Measurements from ENCODE around the gene HOXA7.

The HOXA7 gene

DNA sequence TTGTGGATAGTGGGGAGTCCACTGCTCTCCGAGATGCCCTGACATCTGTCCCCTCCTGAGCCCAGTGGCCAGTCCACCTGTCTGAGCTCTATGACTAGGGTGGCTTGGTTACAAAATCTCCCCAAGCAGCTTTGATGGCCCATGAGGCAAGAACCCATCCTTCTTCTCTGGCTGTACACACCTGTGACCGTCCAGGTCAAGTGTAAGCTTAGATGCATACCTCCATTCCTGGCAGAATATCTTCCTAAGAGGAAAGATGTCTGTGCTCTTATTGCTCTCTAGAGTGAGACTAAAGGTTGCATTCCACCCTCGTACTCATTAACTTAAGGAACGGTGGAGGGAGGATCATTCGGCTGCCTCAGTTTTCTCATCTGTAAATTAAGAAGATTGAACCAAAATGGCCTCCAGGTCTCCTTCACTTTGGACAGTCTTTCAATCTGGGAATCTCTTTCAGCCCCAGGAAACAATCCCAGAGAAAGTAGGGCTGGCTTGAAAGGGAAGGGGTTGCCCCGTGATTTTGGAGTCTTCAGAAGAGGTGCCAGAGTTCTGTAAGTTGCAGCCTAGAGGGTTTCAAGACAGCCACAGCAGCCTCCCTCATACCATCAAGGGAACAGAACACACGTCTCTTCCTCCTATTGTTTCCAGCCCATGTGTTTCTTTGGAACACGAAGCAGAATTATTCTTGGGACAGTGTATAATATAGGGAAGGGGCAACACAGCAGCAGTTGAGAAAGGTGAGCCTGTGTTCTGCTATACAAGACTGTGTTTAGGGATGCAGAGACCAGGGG is 31.4 kb downstream of the HOXA7 start:
- no peaks in the 10 kb centered on the region for H3K4me1 ChIP-seq (ENCODE audit: control insufficient read depth, low read depth, low read length)
- H3K36me3 ChIP-seq (ENCODE audit: control insufficient read depth, low read depth, low read length), result no peaks in the 10 kb centered on the region
- H3K27me3 ChIP-seq (ENCODE audit: control insufficient read depth, insufficient read depth, low read length), result peaks cover 100% of the 10 kb centered on the region
- H3K4me3 ChIP-seq (ENCODE audit: low read length), result no peak overlapping the region
- H3K9ac ChIP-seq (ENCODE audit: low read length), result no peak overlapping the region
- H3K9me3 ChIP-seq (ENCODE audit: control insufficient read depth, low read depth, low read length), result no peaks in the 10 kb centered on the region
- no peak overlapping the region for H3K27ac ChIP-seq (ENCODE audit: low read length)

GRCh38 chr7:27124096-27124901 is 32.2 kb downstream of the HOXA7 start:
- Histone ChIP-seq H3K27ac (ENCODE audit: low read length) (no peak overlapping the region), H3K9ac (ENCODE audit: low read length) (no peak overlapping the region), H3K4me3 (ENCODE audit: low read length) (no peak overlapping the region), H3K4me1 (ENCODE audit: control insufficient read depth, low read depth, low read length) (no peaks in the 10 kb centered on the region), H3K36me3 (ENCODE audit: control insufficient read depth, low read depth, low read length) (no peaks in the 10 kb centered on the region), H3K9me3 (ENCODE audit: control insufficient read depth, low read depth, low read length) (peaks cover 4% of the 10 kb centered on the region), H3K27me3 (ENCODE audit: control insufficient read depth, insufficient read depth, low read length) (peaks cover 100% of the 10 kb centered on the region)

GRCh38 chr7:27123477-27124053 is 32.9 kb downstream of the HOXA7 start:
- Histone ChIP-seq H3K36me3 (ENCODE audit: control insufficient read depth, low read depth, low read length) (no peaks in the 10 kb centered on the region), H3K4me3 (ENCODE audit: low read length) (no peak overlapping the region), H3K4me1 (ENCODE audit: control insufficient read depth, low read depth, low read length) (no peaks in the 10 kb centered on the region), H3K27me3 (ENCODE audit: control insufficient read depth, insufficient read depth, low read length) (peaks cover 100% of the 10 kb centered on the region), H3K27ac (ENCODE audit: low read length) (no peak overlapping the region), H3K9ac (ENCODE audit: low read length) (no peak overlapping the region), H3K9me3 (ENCODE audit: control insufficient read depth, low read depth, low read length) (peaks cover 4% of the 10 kb centered on the region)

DNA sequence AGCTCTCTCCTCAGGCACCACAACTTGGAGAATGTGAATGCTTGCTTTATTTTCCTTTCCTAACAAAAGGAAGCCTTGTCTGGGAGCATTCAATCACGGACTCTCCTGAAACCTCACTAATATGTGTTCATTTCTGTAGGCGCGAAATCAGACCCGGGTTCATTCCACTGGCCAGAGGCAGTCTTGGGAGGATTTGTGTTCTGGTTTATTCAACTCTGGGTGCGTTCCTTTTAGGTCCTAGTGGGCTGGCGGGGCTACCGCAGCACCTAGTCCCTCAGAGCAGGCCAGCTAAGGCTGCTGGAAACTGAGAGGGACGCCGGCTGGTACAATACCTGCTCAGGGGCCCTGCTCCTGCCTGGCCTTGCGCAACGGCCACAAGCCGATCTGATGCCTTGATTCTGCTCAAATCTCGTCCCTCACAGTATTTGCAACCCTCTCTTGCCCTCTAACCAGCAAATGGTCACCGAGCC is 33.4 kb downstream of the HOXA7 start:
- H3K4me1 ChIP-seq (ENCODE audit: control insufficient read depth, low read depth, low read length), result no peaks in the 10 kb centered on the region
- no peak overlapping the region for H3K9ac ChIP-seq (ENCODE audit: low read length)
- peaks cover 4% of the 10 kb centered on the region for H3K9me3 ChIP-seq (ENCODE audit: control insufficient read depth, low read depth, low read length)
- peaks cover 100% of the 10 kb centered on the region for H3K27me3 ChIP-seq (ENCODE audit: control insufficient read depth, insufficient read depth, low read length)
- H3K27ac ChIP-seq (ENCODE audit: low read length), result no peak overlapping the region
- H3K4me3 ChIP-seq (ENCODE audit: low read length), result no peak overlapping the region
- no peaks in the 10 kb centered on the region for H3K36me3 ChIP-seq (ENCODE audit: control insufficient read depth, low read depth, low read length)

DNA sequence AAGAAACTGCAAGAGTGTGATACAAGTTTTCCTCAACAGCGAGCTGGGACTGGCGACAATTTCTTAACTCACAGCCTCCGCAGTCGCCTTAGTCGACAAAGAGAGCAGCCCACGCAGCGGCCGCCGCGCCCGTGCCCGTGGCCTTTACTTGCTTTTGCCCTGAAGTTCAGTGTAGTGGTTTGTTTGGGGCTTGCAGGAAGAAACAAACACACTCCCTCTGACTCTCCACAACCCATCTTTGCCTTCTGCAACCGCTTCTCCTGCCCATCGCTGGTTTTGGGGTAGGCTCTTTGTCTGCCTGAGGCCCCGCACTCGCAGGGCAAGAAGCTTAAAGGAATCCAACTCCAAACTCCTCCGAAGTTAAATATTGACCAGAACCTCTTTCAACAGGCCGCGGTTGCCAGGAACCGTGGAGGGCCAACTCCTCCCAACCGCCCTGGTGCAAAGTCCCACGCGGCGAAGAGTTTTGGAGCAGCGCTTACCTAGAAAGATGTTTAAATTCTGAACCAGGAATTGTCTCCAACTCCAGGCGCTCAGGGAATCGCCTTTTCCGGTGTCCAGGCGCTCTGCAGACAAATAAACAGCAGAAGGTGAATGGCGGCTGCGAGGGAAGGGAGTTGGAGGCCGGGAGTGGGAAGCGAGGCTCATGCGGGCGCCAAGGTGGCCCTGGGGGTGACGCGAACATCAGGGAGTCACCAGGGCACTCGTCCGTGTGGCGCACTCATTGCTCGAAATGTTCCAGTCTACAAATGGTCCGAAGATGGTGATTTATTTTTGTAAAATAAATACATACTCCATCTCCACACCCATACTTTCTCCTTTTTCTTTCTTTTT is 34.2 kb downstream of the HOXA7 start:
- no peak overlapping the region for H3K27ac ChIP-seq (ENCODE audit: low read length)
- H3K4me3 ChIP-seq (ENCODE audit: low read length), result no peak overlapping the region
- no peaks in the 10 kb centered on the region for H3K4me1 ChIP-seq (ENCODE audit: control insufficient read depth, low read depth, low read length)
- H3K9ac ChIP-seq (ENCODE audit: low read length), result no peak overlapping the region
- H3K36me3 ChIP-seq (ENCODE audit: control insufficient read depth, low read depth, low read length), result no peaks in the 10 kb centered on the region
- H3K27me3 ChIP-seq (ENCODE audit: control insufficient read depth, insufficient read depth, low read length), result peaks cover 100% of the 10 kb centered on the region
- H3K9me3 ChIP-seq (ENCODE audit: control insufficient read depth, low read depth, low read length), result peaks cover 4% of the 10 kb centered on the region

DNA sequence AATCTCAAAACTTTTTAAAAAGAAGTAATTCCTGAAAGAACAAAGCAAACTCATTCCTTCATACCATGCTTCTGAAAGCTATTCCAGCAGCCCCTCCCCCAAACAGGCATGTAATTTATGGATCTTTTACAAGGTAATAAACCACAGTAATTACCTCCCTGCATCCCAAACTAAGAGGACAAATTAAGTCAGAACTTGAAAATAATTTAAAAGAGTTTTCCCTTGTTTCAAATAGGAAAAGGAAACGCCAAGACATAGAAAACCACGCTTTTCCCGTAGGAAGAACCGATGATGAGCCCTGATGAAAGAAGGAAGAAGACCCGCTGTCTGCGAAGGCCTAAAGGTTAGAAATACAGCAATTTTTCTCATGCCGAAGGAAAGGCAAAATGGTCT is 34.8 kb downstream of the HOXA7 start:
- Histone ChIP-seq H3K4me1 (ENCODE audit: control insufficient read depth, low read depth, low read length) (no peaks in the 10 kb centered on the region), H3K27me3 (ENCODE audit: control insufficient read depth, insufficient read depth, low read length) (peaks cover 100% of the 10 kb centered on the region), H3K4me3 (ENCODE audit: low read length) (no peak overlapping the region), H3K9ac (ENCODE audit: low read length) (no peak overlapping the region), H3K36me3 (ENCODE audit: control insufficient read depth, low read depth, low read length) (no peaks in the 10 kb centered on the region), H3K27ac (ENCODE audit: low read length) (no peak overlapping the region), H3K9me3 (ENCODE audit: control insufficient read depth, low read depth, low read length) (peaks cover 4% of the 10 kb centered on the region)

DNA sequence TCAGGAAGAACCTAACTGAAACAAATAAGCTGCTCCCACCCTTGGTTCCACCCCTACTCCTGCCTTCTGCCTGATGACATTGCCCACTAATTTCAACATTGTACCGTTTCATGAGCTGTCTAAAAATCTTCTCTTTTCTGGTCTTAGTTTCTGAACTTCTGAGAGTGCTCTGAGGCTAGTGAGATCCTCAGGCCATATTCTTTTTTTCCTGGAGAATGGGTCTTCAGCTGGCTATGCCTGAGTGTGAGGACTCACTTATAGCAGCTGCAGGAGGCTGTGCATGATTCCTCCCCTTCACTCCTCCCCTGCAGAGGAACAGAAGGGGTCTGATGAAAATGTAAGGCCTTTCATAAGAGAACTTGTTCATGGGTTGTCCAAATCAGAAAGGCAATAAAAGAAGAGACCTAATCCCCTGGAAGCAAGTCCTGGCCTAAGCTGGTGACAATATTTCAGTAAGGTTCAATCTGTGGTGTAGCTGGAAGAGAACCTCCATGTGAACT is 37.0 kb downstream of the HOXA7 start:
- Histone ChIP-seq H3K36me3 (ENCODE audit: control insufficient read depth, low read depth, low read length) (no peaks in the 10 kb centered on the region), H3K9ac (ENCODE audit: low read length) (no peak overlapping the region), H3K9me3 (ENCODE audit: control insufficient read depth, low read depth, low read length) (peaks cover 4% of the 10 kb centered on the region), H3K4me1 (ENCODE audit: control insufficient read depth, low read depth, low read length) (no peaks in the 10 kb centered on the region), H3K27me3 (ENCODE audit: control insufficient read depth, insufficient read depth, low read length) (peaks cover 100% of the 10 kb centered on the region), H3K27ac (ENCODE audit: low read length) (no peak overlapping the region), H3K4me3 (ENCODE audit: low read length) (no peak overlapping the region)

DNA sequence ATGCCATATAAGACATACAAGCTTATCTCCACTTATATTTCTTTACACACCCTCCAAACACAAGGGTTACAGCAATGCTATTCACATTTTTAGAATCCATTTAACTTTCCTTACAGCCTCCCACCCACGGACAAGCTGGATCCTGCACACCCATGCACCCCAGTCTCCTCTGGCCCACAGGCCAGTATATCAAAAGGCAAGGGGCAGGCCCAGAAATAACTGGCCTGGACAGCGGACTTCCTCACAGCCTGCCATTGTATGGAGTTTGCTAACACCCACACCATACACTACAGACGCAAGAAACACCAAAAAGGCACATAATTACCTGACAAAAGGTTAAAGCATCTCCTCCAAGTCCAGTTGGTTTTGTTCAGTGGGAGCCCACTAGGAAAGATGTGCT is 37.9 kb downstream of the HOXA7 start:
- Histone ChIP-seq H3K4me3 (ENCODE audit: low read length) (no peak overlapping the region), H3K9ac (ENCODE audit: low read length) (no peak overlapping the region), H3K27me3 (ENCODE audit: control insufficient read depth, insufficient read depth, low read length) (peaks cover 97% of the 10 kb centered on the region)

DNA sequence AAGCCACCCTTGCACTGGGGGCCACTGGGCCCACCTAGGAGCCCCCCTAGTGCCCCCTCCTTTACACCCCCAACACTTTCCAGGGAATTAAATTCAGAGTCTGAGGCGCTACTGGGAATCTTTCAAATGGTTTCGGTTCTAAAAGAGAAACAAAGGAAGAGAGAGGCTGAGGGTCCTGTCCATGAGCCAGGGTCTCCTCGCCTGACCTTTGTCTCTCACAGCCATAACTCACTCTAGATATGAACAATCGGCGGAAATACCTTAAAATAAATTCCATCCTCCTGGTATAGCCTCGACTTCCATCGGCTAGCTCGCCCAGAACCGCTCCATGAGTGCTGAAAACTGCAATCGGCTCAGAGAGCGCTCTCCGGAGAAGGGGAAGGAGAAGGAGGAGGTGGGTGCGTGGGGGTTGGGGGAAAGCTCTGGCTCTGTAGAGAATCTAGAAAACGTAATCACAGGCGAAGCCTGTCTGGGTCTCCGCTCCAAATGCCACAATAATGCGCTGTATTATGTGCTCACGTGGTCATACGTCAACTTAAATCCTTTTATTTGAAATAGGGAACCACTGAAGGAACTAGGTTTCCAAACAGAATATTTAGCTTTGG is 38.5 kb downstream of the HOXA7 start:
- no peak overlapping the region for H3K9ac ChIP-seq (ENCODE audit: low read length)
- H3K36me3 ChIP-seq (ENCODE audit: control insufficient read depth, low read depth, low read length), result no peaks in the 10 kb centered on the region
- H3K27ac ChIP-seq (ENCODE audit: low read length), result no peak overlapping the region
- peaks cover 97% of the 10 kb centered on the region for H3K27me3 ChIP-seq (ENCODE audit: control insufficient read depth, insufficient read depth, low read length)
- H3K4me3 ChIP-seq (ENCODE audit: low read length), result no peak overlapping the region
- H3K9me3 ChIP-seq (ENCODE audit: control insufficient read depth, low read depth, low read length), result peaks cover 4% of the 10 kb centered on the region
- H3K4me1 ChIP-seq (ENCODE audit: control insufficient read depth, low read depth, low read length), result no peaks in the 10 kb centered on the region

More for the DNA sequence above, 37.9 kb downstream of the HOXA7 start:
- no peaks in the 10 kb centered on the region for H3K4me1 ChIP-seq (ENCODE audit: control insufficient read depth, low read depth, low read length)
- no peak overlapping the region for H3K27ac ChIP-seq (ENCODE audit: low read length)
- H3K36me3 ChIP-seq (ENCODE audit: control insufficient read depth, low read depth, low read length), result no peaks in the 10 kb centered on the region
- peaks cover 4% of the 10 kb centered on the region for H3K9me3 ChIP-seq (ENCODE audit: control insufficient read depth, low read depth, low read length)

GRCh38 chr7:27116962-27117886 is 39.3 kb downstream of the HOXA7 start:
- no peaks in the 10 kb centered on the region for H3K4me1 ChIP-seq (ENCODE audit: control insufficient read depth, low read depth, low read length)
- no peaks in the 10 kb centered on the region for H3K36me3 ChIP-seq (ENCODE audit: control insufficient read depth, low read depth, low read length)
- H3K4me3 ChIP-seq (ENCODE audit: low read length), result no peak overlapping the region
- H3K27ac ChIP-seq (ENCODE audit: low read length), result no peak overlapping the region
- H3K9ac ChIP-seq (ENCODE audit: low read length), result no peak overlapping the region
- peaks cover 4% of the 10 kb centered on the region for H3K9me3 ChIP-seq (ENCODE audit: control insufficient read depth, low read depth, low read length)
- peaks cover 97% of the 10 kb centered on the region for H3K27me3 ChIP-seq (ENCODE audit: control insufficient read depth, insufficient read depth, low read length)
